ENCODE data around the gene TTC13. TPM values are rescaled to one million over a fixed set of nuclear protein-coding genes. Genes with fewer than 3 reads are reported as not detected.

The TTC13 gene
- total RNA-seq, 1 donor from 2014 or later = 17.0 TPM

DNA sequence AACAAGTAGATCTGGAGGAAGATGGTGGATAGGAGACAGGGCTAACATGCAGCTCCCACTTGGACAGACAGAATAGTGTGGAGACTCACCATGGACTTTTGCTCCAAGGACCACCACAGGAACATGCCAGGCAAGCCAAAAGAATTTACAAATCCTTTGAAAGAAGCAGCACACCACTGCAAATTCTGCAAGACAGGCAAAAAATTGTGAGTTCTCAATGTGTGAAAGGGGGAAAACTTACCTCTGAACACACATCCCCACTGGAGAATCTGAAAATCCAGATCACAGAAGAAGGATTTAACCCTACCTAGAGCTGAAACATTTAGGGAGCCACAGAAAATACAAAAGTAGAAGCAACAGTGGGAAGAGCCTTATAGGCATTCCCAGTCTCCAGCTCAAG is 23.2 kb upstream of the TTC13 start:
- no peak for TF ChIP-seq CTCF (IDR thresholded peaks at IDR 0.05)
- H3K36me3 ChIP-seq = peaks cover 47% of the 10 kb centered on the region
- ATAC-seq = no peak

DNA sequence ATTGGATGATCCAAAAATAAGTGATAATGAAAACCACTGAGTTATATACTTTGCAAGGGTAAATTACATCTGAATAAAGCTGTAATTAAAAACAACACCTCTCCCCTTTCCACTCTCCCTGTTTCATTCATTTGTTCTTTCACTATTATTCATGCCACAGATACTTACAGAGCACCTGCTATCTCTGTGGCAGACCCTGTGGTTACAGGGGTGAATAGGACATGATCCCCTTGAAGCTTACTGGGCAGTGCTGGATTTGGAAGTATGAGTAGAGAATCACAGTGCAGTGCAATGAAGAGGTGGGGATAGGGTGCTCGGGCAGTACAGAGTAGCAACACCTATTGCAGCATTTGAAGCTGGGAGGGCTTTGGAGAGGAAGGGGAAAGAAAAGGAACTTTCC is 22.0 kb upstream of the TTC13 start:
- no peak for TF ChIP-seq CTCF (IDR thresholded peaks at IDR 0.05)
- ATAC-seq (no peak), DNase-seq (no peak)
- intact Hi-C loops (cut with DNase I) = no loop called here
- no peak overlapping the region for H3K27ac ChIP-seq
- no peaks in the 10 kb centered on the region for H3K27me3 ChIP-seq (ENCODE audit: low read depth)
- H3K4me3 ChIP-seq = no peak overlapping the region
- no peaks in the 10 kb centered on the region for H3K4me1 ChIP-seq
- H3K9me3 ChIP-seq = peaks cover 17% of the 10 kb centered on the region
- H3K36me3 ChIP-seq = peaks cover 60% of the 10 kb centered on the region

More for the DNA sequence above, 23.2 kb upstream of the TTC13 start:
- H3K27me3 ChIP-seq (ENCODE audit: low read depth) = no peaks in the 10 kb centered on the region
- intact Hi-C loops (cut with DNase I) = no loop called here
- no peak overlapping the region for H3K4me3 ChIP-seq
- no peaks in the 10 kb centered on the region for H3K4me1 ChIP-seq
- no peak for DNase-seq
- H3K27ac ChIP-seq = no peak overlapping the region
- H3K9me3 ChIP-seq = peaks cover 17% of the 10 kb centered on the region

- Histone ChIP-seq H3K27ac (no peak overlapping the region), H3K36me3 (peaks cover 62% of the 10 kb centered on the region), H3K4me3 (no peak overlapping the region), H3K9me3 (peaks cover 17% of the 10 kb centered on the region), H3K4me1 (no peaks in the 10 kb centered on the region), H3K27me3 (ENCODE audit: low read depth) (no peaks in the 10 kb centered on the region)
- no peak for DNase-seq
- no peak for TF ChIP-seq CTCF (IDR thresholded peaks at IDR 0.05)
- no peak for ATAC-seq
- intact Hi-C loops (cut with DNase I) = no loop called here
Observed at GRCh38 chr1:231000201-231000600, 21.5 kb upstream of the TTC13 start.

DNA sequence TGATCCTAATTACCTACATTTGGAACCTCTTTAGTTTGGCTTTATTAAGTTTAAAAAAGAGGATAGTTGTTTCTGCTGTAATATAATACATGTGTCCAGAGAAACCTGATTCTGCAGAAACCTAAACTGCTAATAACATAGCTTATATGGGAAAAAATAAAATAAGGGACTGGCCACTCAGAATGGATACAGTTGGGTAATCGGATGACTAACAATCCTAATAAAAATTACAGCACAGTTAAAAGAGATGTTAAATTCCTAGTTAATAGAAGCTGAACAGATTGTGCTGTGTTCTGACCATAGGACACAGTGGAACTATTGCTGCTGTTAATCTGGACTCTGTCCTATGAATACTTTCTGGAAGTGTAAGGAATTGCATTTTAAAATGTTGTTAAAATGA is 16.2 kb upstream of the TTC13 start:
- no peak for ATAC-seq
- no peak overlapping the region for H3K4me3 ChIP-seq
- no peaks in the 10 kb centered on the region for H3K4me1 ChIP-seq
- no peaks in the 10 kb centered on the region for H3K27me3 ChIP-seq (ENCODE audit: low read depth)
- no peak overlapping the region for H3K27ac ChIP-seq
- TF ChIP-seq CTCF (IDR thresholded peaks at IDR 0.05) = no peak
- intact Hi-C loops (cut with DNase I) = no loop called here
- no peaks in the 10 kb centered on the region for H3K9me3 ChIP-seq
- H3K36me3 ChIP-seq = peaks cover 73% of the 10 kb centered on the region
- no peak for DNase-seq

GRCh38 chr1:230992100-230992774 is 13.6 kb upstream of the TTC13 start:
- ATAC-seq (peak; percentile 80 to 94), DNase-seq (no peak)
- Histone ChIP-seq H3K4me3 (no peak overlapping the region), H3K27ac (peak overlapping the region; percentile 18), H3K27me3 (ENCODE audit: low read depth) (no peaks in the 10 kb centered on the region), H3K36me3 (peaks cover 54% of the 10 kb centered on the region), H3K4me1 (no peaks in the 10 kb centered on the region), H3K9me3 (no peaks in the 10 kb centered on the region)
- intact Hi-C loops (cut with DNase I) = no loop called here
- no peak for TF ChIP-seq CTCF (IDR thresholded peaks at IDR 0.05)

Data from lower lobe of right lung (tissue), 2 donors.